ENCODE results near the gene PDK1. TPM values are rescaled to one million over a fixed set of nuclear protein-coding genes. Genes with fewer than 3 reads are reported as not detected.
"Not testable (repeated sequence)": the region's sequence is repeated elsewhere in the genome, so short reads cannot be mapped to it uniquely, and the experiment has no call there.

The PDK1 gene
- total RNA-seq, 4 donors from 2014 or later: 10.3 to 21.4 (median 16.7) TPM

GRCh38 chr2:172540421-172540820 is 15.5 kb upstream of the PDK1 start:
- no peak overlapping the region for H3K27ac ChIP-seq
- H3K4me3 ChIP-seq: no peak overlapping the region
- H3K36me3 ChIP-seq: no peaks in the 10 kb centered on the region
- peaks cover 0 to 4% (median 0%) of the 10 kb centered on the region in 3 donors for H3K4me1 ChIP-seq
- H3K9me3 ChIP-seq: no peaks in the 10 kb centered on the region
- intact Hi-C loops (cut with DNase I): no loop called here
- DNase-seq: no peak
- peaks cover 0 to 3% (median 0%) of the 10 kb centered on the region in 4 donors for H3K27me3 ChIP-seq
- TF ChIP-seq CTCF (IDR thresholded peaks at IDR 0.05) (no peak), POLR2A (IDR thresholded peaks at IDR 0.05) (no peak)

GRCh38 chr2:172545408-172546075 is 10.3 kb upstream of the PDK1 start:
- Histone ChIP-seq H3K4me3 (no peak overlapping the region), H3K9me3 (no peaks in the 10 kb centered on the region), H3K4me1 (peaks cover 0 to 32% (median 3%) of the 10 kb centered on the region in 3 donors), H3K27ac (peak overlapping the region in 2 of 4 donors; percentile 48 to 60), H3K36me3 (no peaks in the 10 kb centered on the region), H3K27me3 (peaks cover 0 to 3% (median 0%) of the 10 kb centered on the region in 4 donors)
- TF ChIP-seq POLR2A (IDR thresholded peaks at IDR 0.05) (no peak), CTCF (IDR thresholded peaks at IDR 0.05) (peak in 2 of 6 experiments; percentile 12 to 27)
- DNase-seq: no peak
- intact Hi-C loops (cut with DNase I): no loop called here
- WGBS, 2 donors: 73 to 76% methylated on average over 2 of the region's 2 CpGs

GRCh38 chr2:172549131-172549530 is 6.8 kb upstream of the PDK1 start:
- Histone ChIP-seq H3K36me3 (no peaks in the 10 kb centered on the region), H3K4me1 (peaks cover 0 to 36% (median 3%) of the 10 kb centered on the region in 3 donors), H3K27me3 (no peaks in the 10 kb centered on the region), H3K9me3 (no peaks in the 10 kb centered on the region), H3K4me3 (no peak overlapping the region), H3K27ac (no peak overlapping the region)
- intact Hi-C loops (cut with DNase I): no loop called here
- 86 to 100% methylated on average over 1 of the region's 1 CpG for WGBS, 2 donors
- no peak for TF ChIP-seq POLR2A (IDR thresholded peaks at IDR 0.05)
- no peak for DNase-seq

GRCh38 chr2:172549802-172550201 is 6.1 kb upstream of the PDK1 start:
- WGBS, 2 donors: 42 to 54% methylated on average over 1 of the region's 1 CpG
- peaks cover 0 to 38% (median 5%) of the 10 kb centered on the region in 3 donors for H3K4me1 ChIP-seq
- H3K27me3 ChIP-seq; H3K9me3 ChIP-seq; intact Hi-C loops (cut with DNase I); H3K27ac ChIP-seq; H3K4me3 ChIP-seq; H3K36me3 ChIP-seq; DNase-seq: not testable (repeated sequence)

GRCh38 chr2:172550419-172550818 is 5.5 kb upstream of the PDK1 start:
- Histone ChIP-seq H3K27me3 (no peaks in the 10 kb centered on the region), H3K9me3 (no peaks in the 10 kb centered on the region), H3K4me1 (peaks cover 0 to 40% (median 9%) of the 10 kb centered on the region in 3 donors), H3K36me3 (no peaks in the 10 kb centered on the region), H3K4me3 (no peak overlapping the region), H3K27ac (no peak overlapping the region)
- no peak for DNase-seq
- intact Hi-C loops (cut with DNase I): no loop called here
- TF ChIP-seq POLR2A (IDR thresholded peaks at IDR 0.05): no peak
- no peak for TF ChIP-seq CTCF (IDR thresholded peaks at IDR 0.05)

- H3K27me3 ChIP-seq: no peaks in the 10 kb centered on the region
- H3K9me3 ChIP-seq: no peaks in the 10 kb centered on the region
- H3K4me3 ChIP-seq: no peak overlapping the region
- DNase-seq: no peak
- TF ChIP-seq POLR2A (IDR thresholded peaks at IDR 0.05) (no peak), CTCF (IDR thresholded peaks at IDR 0.05) (no peak)
- intact Hi-C loops (cut with DNase I): no loop called here
- peaks cover 0 to 31% (median 8%) of the 10 kb centered on the region in 3 donors for H3K4me1 ChIP-seq
- no peaks in the 10 kb centered on the region for H3K36me3 ChIP-seq
- no peak overlapping the region for H3K27ac ChIP-seq
These were observed 4.6 kb upstream of the PDK1 start for GRCh38 chr2:172551271-172551670.
